GM18505 (cell line): Measurements from ENCODE around the gene FBLN2.

ENCODE experiments used
- ATAC-seq: cut with Tn5 transposase; IDR thresholded peaks from one replicate; pipeline ENCODE4 v1.9.1; 2021; ENCODE audit not compliant: unreplicated experiment
- POLR2A ChIP-seq: IDR thresholded peaks from 4 replicates; pipeline ENCODE4 v1.6.1; 2011; ENCODE audit warnings: borderline replicate concordance; ENCODE audit not compliant: insufficient read depth, insufficient read length; ENCODE audit errors: extremely low read depth

FBLN2 gene

DNA sequence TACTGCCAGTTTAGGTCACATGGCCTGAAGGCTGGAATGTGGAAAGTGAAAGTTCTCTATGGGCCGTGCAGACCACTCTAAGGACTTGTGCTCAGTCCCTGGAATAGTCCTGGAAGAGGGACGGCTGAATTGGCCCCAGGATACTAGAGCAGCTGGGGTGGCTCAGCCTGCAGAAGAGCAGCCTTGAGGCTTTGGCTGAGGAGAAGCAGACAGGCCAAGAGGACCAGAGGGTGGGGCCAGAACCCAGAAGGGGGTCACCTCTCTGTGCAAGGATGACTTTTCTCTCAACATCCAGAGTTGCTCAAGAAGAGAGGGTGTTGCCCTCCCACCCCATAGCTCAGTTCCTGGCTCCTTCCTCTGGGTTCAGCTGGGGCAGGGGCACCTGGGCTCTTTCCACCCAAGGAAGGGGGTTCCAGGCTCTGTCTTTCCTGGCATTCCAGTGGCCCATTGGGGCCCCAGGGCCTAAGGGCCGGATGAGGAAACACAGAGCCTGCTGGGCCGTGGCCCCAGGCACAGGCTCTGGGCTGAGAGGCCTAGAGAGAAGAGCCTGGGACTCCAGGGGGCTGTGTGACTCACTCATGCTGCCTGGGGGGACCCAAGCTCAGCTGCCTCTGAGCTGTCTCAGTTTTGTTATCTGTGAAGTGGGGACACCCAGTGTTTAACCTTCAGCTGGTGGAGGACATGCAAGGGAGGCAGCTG is 8.5 kb upstream of the FBLN2 start:
- no peak for TF ChIP-seq POLR2A
- ATAC-seq, result no peak

DNA sequence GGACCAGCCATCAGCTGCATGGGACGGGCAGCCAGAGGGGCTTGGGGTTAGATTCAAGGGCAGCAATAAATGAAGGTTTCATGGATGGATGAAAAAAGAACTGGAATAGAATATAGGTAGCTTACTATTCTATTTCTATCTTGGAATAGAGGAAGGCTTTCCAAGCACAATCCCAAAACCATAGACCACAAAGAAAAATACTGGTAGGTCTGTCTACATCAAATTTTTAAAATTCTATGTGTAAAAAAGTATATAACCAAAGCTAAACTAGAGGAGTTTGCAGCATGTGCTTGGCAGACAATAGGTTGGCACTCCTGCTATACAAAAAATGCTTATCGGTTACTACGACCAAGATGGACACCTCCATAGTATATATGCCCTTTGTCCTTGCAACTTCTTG is 7.2 kb upstream of the FBLN2 start:
- ATAC-seq, result no peak
- no peak for TF ChIP-seq POLR2A

DNA sequence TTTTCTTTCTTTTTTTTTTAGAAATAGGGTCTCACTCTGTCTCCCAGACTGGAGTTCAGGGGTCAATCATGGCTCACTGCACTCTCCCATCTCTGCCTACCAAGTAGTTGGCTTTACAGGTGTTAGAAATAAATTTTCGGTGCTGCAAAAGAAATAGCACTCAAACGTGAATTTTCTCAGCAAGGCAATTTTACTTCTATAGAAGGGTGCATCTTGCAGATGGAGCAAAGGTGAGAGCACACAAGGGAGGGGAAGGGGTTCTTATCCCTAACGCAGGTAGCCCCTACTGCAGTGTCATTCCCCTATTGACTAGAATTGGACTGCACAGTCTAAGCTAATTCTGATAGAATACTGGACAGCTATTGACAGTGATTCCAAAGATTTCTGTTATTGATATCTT is 6.8 kb upstream of the FBLN2 start:
- TF ChIP-seq POLR2A, result no peak
- no peak for ATAC-seq

DNA sequence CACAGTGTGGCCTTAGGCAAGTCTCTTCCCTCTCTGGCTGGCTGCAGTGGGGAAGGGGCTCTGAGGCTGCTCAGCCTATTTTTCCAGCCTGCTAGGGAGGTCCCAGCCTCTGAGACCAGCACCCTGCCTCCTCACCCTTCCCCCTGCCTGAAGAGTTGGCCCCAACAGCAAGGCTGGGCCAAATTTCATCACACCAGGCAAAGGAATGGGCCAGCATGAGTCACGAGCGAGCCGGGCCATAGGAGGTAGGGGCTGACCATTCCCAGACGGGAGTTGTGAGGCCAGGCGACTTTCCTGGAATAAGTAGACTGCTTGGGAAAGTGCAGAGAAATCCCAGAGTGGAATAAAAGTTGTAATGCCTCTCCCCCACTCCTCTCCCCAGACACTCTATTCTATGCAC is 5.7 kb upstream of the FBLN2 start:
- no peak for TF ChIP-seq POLR2A
- no peak for ATAC-seq

DNA sequence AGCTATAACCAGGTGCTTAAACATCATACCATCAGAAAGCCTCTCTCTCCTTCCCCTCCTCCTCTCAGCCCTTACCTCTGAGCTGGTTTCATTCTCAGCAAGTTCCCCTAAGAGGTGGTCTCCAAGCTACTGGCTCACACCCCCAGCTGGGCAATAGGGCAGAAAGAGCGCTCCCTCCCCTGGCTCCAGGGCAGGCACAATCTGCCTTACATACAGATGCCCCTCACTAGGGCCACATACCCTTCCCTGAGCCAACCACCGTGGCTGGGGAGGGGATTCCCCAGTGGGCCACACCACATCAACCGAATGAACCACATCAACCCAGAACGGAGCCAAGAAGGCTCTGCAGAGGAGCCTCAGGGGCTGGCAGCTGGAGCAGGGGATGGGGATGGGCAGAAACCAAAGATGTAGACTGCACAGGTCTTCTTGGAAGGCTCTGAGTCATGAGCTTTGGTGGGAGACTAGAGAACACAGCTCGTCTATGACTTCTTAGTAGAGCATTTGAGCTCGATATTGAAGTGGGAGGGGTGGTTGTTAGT is 4.6 kb upstream of the FBLN2 start:
- no peak for ATAC-seq
- TF ChIP-seq POLR2A, result no peak

DNA sequence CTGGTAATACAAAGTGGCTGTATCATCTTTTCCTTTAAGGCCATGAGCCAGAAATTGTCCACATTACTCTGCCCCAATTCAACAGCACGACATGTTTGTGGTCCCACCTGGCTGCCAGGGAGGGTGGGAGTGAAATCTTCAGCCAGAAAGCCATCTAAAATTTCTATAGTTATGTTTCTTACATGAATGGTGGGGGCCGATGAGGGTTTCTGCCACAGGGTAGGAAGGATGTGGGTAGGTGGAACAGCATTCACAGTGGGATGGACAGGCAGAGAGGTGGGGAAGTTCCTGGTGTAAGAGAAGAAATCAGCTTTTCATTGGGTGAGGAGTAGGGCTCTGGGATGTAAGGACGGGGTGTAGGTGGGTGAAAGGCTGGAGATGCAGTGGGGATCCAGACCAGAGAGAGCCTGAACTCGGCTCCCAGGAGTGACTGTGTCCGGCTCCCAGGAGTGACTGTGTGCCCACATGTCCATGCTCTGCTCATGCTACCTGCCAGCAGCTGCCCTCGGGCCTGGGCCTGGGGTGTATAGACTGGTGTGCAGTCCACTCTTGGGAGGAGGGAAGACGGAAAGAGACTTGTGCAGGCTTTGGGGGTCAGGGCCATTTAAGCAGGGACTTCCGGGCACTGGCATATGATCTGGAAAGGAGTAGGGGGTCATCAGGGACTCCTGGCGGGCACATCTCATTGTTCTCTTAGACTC is 3.8 kb upstream of the FBLN2 start:
- ATAC-seq, result no peak
- TF ChIP-seq POLR2A, result no peak

DNA sequence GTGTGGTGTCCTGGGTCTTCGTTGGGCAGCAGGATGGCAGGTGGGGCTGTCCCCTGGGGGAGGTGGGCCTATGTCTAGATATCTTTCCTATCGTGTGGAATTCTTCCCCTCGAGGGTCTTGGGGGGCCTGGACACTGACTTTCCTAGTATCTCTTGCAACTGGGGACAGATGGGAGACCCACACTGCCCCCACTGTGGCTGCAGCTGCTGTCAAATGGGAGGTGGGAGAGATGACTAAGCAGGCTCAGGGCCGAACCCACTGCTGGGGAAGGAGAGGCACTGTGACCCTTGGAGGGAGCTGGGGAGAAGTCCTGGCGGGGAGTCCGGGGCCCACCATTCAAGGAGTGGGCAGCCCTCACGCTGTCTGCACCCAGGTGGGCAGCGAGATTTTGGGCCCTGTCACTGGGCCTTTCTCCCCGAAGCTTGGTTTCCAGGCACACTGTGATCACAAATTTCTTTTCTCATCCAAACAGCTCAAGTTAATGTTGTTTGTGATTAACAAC is 2.9 kb upstream of the FBLN2 start:
- ATAC-seq, result no peak
- TF ChIP-seq POLR2A, result no peak

DNA sequence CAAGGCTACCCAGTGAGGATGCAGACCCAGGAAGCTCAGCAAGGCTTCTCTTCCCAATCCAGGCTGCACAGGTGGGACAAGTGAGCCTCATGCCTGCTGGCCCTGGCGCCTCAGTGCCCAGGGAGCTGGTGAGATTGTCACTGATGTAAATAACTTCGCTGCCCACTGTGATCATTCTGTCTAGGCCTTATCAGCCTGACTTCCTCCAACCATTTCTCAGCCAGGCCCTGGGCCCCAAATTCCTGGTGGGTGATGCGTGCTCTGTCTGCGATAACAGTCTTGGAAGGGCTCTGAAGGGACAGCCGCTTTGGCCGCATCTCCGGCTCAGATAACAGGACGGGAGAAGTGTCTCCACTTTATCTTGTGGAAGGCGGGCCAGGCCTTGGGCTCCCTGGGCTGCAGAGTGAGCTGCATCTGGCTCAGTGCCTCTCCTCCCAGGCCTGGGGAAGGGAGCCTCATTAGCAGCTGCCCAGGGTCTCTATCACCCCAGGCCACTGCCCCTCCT is 2.2 kb upstream of the FBLN2 start:
- ATAC-seq, result no peak
- TF ChIP-seq POLR2A, result no peak

DNA sequence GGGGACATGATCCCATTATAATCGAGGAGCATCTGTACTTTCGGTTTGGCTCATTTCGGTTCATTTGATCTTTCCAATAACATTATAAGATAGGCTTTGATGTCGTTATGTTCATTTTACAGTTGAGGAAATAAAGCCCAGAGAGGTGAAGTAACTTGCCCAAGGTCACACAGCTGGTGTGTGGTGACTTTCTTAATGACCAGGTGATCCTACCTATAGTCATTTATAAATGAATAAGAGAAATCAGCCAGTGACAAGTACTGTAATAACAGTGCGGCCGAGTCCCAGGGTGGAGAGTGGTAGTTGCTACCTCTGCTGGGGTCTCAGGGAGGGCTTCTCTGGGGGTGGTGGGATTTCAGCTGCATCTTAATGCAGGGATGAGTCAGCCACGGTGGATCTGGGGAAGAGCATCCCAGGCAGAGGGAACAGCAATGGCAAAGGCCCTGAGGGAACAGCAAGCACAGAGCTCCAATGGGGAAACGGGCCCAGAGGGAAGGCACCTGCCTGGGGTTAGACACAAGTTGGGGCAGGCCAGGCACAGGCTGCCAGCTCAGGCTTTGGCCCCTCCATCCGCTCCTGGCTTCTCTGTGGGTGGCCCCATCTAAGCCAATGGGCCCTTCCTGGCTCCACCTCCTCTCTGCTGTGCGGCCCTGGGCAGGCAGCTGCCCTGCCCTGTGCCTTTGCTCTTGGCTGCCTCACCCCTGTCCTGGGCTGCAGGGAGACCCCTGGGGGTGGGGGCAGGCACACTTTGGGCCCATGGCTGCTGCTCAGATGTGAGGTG is 1.1 kb upstream of the FBLN2 start:
- ATAC-seq, result no peak
- TF ChIP-seq POLR2A, result no peak

DNA sequence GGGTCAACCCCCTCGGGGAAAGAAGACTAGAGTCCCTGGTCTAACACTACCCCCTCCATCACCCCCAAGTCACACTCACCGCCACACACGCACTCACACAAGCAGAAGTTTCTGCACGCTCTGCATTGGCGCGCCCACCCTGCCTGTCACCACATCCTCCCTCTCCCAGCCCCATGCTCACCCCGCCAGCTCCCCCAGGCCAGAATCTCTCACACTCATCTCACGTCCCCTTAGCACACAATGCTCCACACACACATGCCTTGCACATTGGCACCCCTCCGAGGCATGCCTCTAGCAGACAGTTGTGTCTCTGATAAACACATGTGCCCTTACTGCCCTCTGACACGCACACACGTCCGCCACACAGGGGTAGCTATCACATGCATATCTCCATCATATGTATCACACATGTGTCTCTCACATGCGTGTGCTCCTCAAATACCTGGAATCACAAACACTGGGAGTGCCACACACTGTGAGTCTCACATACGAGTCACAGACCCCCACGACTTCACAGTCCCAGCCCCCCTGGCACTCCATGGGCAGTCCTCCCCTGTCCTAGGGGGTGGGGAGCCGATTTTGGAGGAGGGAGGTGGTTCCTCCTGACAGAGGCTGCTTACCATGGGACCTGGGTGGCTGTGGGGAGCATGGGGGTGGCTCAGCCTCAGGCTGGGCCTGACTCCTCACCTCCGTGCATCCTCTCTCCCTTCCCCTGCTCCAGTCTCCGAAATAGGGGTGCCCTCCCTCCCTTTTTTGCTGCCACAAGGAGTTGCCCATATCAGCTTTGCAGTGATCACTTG is 898 bp downstream of the FBLN2 start:
- no peak for ATAC-seq
- TF ChIP-seq POLR2A, result no peak

DNA sequence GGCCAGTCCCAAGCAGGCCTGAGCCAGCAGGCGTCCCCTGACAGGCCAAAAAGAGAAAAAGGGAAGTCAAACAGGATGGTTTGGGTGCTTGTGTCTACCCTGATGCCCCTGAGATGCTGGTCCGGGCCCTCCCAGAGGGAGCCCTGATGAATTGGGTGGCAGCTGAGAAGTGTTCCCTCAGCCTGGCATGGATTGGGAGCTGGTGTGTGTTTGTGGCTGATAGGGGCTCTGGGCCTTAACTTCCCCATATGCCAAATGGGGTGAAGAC is 1.4 kb downstream of the FBLN2 start:
- ATAC-seq, result no peak
- no peak for TF ChIP-seq POLR2A

DNA sequence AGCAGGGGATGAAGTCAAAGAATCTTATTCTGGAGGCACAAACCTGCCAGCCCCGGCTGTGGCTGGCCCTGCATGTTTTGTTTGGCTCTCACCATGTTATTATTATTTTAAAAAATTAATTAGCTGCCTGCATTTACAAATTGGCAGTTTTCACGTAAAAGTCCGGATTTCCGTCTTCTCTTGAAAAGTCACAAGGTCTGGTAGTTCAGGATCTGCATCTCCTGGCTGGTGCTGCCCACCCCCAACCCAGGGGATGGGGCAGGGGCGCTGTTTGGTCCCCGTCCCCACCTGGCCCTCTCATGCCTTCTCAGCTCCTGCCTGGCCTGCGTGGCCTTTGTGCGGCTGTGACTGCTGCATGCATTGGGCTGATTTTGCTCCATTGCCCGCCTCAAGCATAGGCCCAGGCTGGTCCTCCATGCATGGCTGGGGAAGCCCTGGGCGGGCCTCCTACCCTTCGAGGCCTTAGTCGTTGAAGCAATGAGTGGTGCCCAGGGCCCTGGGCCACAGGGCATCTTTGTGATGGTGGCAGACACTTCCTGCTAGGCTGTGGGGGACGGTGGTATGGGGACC is 2.0 kb downstream of the FBLN2 start:
- ATAC-seq, result no peak
- no peak for TF ChIP-seq POLR2A
